Colonic mucosa (tissue), 4 donors: ENCODE data around the gene MYLK. TPM values are rescaled to one million over a fixed set of nuclear protein-coding genes. Genes with fewer than 3 reads are reported as not detected.

ENCODE experiments used
- DNase-seq: peaks from one replicate; pipeline ENCODE4 v3.0.0-alpha.2; 2020
- H3K27ac ChIP-seq: fragments of 200-600 bp; one replicate; pipeline ENCODE4 v1.8.0; 2021
- H3K27me3 ChIP-seq: fragments of 200-600 bp; one replicate; pipeline ENCODE4 v1.8.0; 2021
- H3K36me3 ChIP-seq: fragments of 200-600 bp; one replicate; pipeline ENCODE4 v1.8.0; 2021
- H3K4me1 ChIP-seq: fragments of 200-600 bp; one replicate; pipeline ENCODE4 v1.8.0; 2021; ENCODE audit warnings: mild to moderate bottlenecking
- H3K4me3 ChIP-seq: fragments of 200-600 bp; one replicate; pipeline ENCODE4 v1.8.0; 2021
- H3K9ac ChIP-seq, 2 donors: one replicate each; pipeline ENCODE4 v1.7.0; 2013; ENCODE audit warnings: control low read depth in 2 of 2, low read depth in 2 of 2, low read length in 2 of 2
- H3K9me3 ChIP-seq: fragments of 200-600 bp; one replicate; pipeline ENCODE4 v1.8.0; 2021
- CTCF ChIP-seq: fragments of 200-600 bp; IDR thresholded peaks from one replicate; pipeline ENCODE4 v1.8.0; 2022; ENCODE audit warnings: antibody characterized with exemption, mild to moderate bottlenecking
- intact Hi-C: fragments of 100-400 bp; cut with DNase I; formaldehyde crosslinking; loops from one replicate; pipeline ENCODE4 v1.14.1; 2022
- total RNA-seq, 2 donors: library from RNA; stranded (reverse); fragmentation: NEBNext Ultra II Directional in 1 of 2; extraction: Animal tissue kit (Norgen Biotek cat#: 25700) in 1 of 2; gene quantifications; one replicate each; pipeline ENCODE4 v1.2.1, GENCODE V29; 2021
- donor health status: healthy.
- donor health status: DM: no; HTN: no; CAD: no.
- donor health status: DM: no; HTN: no; CAD: no.

MYLK gene
- total RNA-seq, 2 donors from 2014 or later: 58.8 to 267 TPM

- DNase-seq: peak; percentile 5
- Histone ChIP-seq H3K4me1 (peaks cover 5% of the 10 kb centered on the region), H3K36me3 (no peaks in the 10 kb centered on the region), H3K9ac (no peak overlapping the region), H3K27ac (peak overlapping the region; percentile 11), H3K4me3 (no peak overlapping the region), H3K9me3 (no peaks in the 10 kb centered on the region), H3K27me3 (no peaks in the 10 kb centered on the region)
- intact Hi-C loops: no loop called here
- TF ChIP-seq CTCF: no peak
Measured at GRCh38 chr3:123765475-123766128, 118.5 kb downstream of the MYLK start.

GRCh38 chr3:123764647-123765046, 119.5 kb downstream of the MYLK start:
- no peak overlapping the region for H3K27ac ChIP-seq
- H3K9ac ChIP-seq: no peak overlapping the region

GRCh38 chr3:123762805-123763204, 121.3 kb downstream of the MYLK start:
- H3K36me3 ChIP-seq: no peaks in the 10 kb centered on the region
- H3K27me3 ChIP-seq: no peaks in the 10 kb centered on the region
- H3K9ac ChIP-seq: no peak overlapping the region
- H3K4me1 ChIP-seq: peaks cover 9% of the 10 kb centered on the region
- no peak for DNase-seq
- intact Hi-C loops: no loop called here
- no peak overlapping the region for H3K4me3 ChIP-seq
- TF ChIP-seq CTCF: no peak
- H3K9me3 ChIP-seq: no peaks in the 10 kb centered on the region
- H3K27ac ChIP-seq: no peak overlapping the region

More at GRCh38 chr3:123764647-123765046, 119.5 kb downstream of the MYLK start:
- no peaks in the 10 kb centered on the region for H3K9me3 ChIP-seq
- H3K4me3 ChIP-seq: no peak overlapping the region
- TF ChIP-seq CTCF: no peak
- no peaks in the 10 kb centered on the region for H3K27me3 ChIP-seq
- DNase-seq: peak; percentile 14
- no peaks in the 10 kb centered on the region for H3K36me3 ChIP-seq
- intact Hi-C loops: no loop called here
- peaks cover 5% of the 10 kb centered on the region for H3K4me1 ChIP-seq

GRCh38 chr3:123760817-123761216, 123.3 kb downstream of the MYLK start:
- Histone ChIP-seq H3K36me3 (no peaks in the 10 kb centered on the region), H3K9me3 (no peaks in the 10 kb centered on the region), H3K27ac (no peak overlapping the region), H3K27me3 (no peaks in the 10 kb centered on the region), H3K9ac (no peak overlapping the region), H3K4me3 (no peak overlapping the region), H3K4me1 (peaks cover 20% of the 10 kb centered on the region)
- DNase-seq: peak; percentile 11
- no peak for TF ChIP-seq CTCF
- intact Hi-C loops: no loop called here

- no peaks in the 10 kb centered on the region for H3K9me3 ChIP-seq
- no peak overlapping the region for H3K27ac ChIP-seq
- intact Hi-C loops: no loop called here
- no peak overlapping the region for H3K9ac ChIP-seq
- H3K36me3 ChIP-seq: no peaks in the 10 kb centered on the region
- no peak for TF ChIP-seq CTCF
- peaks cover 21% of the 10 kb centered on the region for H3K4me1 ChIP-seq
- H3K4me3 ChIP-seq: no peak overlapping the region
- no peaks in the 10 kb centered on the region for H3K27me3 ChIP-seq
- DNase-seq: no peak
Measured at GRCh38 chr3:123759871-123760270, 124.3 kb downstream of the MYLK start.
